ENCODE measurements around the gene OR2F2.

The OR2F2 gene

DNA sequence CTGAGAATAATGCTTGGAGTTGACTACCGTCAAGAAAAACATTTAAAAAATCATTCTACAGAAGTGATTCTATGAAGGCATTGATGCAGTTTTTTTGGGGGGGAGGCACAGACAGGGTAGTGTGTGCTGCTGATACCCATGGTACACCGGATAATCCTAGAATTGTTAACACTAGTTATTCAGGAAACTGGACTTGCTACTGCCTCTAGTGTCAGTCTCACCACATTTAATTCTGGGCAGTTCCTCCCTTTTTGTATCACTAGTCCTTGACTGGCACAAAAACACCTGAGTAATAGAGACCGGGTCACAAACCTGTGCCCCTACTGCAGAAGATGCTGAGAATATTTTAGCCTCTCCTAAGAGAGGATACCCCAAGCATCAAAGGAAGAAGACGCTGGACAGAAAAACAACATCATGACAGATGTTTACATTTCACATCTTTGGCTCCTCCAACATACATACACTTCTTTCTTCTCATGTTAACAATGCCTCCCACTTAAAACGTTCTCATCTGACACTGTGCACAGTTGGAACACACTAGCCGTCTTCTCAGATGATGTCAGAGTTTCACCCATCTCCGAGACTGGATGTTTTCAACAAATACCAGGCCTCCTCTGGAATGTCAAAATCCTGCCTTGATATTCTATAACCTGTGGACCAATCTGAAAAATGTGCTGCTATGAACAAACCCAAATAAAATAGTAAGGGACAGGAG is 19.9 kb upstream of the OR2F2 start:
- DNase-seq, result no peak

DNA sequence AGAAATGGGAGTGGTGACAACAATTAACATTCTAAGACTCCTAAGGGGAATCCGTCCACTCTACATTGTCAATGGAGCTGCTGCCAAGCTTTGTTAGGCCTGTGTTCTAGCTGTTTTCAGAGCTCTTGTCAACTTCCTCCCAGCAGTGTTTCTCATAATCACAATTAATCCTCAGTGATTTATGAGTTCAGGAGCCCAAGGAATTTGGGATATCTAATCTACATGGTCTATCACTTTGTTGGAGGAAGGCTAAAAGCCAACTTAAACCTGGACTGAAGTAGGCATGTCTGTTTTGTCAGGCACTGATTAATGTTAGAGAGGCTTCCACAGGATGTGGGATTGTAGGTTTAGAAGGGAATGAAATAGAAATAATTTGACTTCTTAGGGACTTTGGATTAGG is 10.2 kb upstream of the OR2F2 start:
- no peak for DNase-seq

DNA sequence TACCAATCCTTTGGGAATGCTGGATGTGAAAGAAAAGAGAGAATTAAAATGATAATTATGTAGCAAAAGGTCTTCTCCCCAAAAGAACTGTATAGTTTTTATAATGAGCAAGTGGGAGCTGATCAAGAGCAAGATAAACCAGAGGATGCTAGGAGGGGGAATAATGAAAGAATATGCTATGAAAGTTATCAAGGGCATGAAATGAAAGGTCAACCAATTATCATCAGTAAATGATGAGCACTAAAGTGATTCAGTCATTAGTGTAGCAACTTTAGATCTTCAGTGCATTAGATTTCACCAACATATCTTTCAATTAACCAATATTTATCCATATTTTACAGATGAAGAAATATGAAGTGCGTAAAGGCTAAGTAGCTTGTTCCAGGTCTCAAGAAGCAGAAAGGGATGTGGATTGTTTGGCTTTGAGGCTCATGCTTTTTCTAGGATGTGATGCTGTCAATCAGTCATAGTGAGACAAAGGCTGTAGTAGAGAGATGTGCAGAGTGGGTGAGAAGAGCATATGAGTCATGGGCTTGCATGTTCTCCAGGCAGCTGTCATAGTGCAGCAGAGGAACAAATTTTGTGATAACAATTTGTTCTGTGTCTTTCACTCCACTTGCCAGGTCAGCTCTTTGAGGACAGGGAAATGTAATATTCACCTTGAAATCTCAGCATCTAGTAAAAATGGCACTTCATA is 5.7 kb upstream of the OR2F2 start:
- no peak for DNase-seq

DNA sequence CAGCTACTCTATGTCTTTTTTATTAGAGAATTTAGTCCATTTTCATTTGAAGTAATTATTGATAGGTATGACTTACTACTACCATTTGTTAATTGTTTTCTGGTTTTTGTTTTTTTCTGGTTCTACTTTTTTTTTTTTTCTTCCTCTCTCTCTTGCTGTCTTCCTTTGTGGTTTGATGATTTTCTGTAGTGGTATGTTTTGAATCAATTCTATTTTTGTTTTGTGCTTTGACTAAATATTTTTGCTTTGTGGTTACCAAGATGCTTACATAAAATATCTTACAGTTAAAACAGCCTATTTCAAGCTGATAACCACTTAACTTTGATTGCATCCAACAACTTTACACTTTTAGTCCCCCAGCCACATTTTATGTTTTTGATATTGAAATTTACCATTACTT is 3.3 kb upstream of the OR2F2 start:
- no peak for DNase-seq

DNA sequence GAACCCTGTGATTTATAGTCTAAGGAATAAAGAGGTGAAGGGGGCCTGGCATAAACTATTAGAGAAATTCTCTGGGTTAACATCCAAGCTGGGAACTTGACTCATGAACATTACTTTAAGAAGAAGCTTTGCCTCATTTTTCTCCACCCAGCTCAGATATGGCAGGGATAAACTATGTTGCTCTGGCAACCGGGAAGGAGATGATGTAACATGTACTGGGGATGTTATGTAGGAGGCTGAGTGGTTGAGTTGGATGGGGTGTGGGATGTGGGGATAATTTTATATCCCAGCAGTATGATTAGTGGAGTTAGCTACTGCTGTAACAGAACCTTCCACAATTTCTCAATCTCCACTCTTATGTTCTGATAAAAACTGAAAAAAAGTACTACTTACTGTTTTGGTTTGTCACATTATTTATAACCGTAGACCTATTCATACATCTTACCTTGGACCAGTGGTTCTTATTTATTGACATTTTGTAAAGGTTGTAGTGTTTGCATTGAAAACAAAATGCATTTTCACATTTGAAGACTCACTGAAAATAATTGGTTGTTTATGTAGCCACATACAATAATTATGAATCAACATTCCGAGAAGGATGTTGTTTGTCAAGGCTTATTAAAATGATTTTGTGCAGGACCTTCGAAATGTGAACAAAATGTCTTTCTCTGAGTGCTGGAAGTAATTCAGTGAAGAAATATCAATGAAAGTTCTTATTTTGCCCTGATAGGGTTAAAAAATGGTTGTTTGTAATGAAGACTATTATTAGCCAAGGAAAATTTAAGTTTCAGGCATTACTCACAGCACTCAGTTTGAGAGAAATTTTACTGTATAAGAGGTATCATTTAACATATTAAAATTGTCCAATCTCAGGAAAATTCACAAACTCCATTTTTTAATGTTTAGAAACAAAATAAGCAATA is 1.3 kb downstream of the OR2F2 start:
- no peak for DNase-seq

DNA sequence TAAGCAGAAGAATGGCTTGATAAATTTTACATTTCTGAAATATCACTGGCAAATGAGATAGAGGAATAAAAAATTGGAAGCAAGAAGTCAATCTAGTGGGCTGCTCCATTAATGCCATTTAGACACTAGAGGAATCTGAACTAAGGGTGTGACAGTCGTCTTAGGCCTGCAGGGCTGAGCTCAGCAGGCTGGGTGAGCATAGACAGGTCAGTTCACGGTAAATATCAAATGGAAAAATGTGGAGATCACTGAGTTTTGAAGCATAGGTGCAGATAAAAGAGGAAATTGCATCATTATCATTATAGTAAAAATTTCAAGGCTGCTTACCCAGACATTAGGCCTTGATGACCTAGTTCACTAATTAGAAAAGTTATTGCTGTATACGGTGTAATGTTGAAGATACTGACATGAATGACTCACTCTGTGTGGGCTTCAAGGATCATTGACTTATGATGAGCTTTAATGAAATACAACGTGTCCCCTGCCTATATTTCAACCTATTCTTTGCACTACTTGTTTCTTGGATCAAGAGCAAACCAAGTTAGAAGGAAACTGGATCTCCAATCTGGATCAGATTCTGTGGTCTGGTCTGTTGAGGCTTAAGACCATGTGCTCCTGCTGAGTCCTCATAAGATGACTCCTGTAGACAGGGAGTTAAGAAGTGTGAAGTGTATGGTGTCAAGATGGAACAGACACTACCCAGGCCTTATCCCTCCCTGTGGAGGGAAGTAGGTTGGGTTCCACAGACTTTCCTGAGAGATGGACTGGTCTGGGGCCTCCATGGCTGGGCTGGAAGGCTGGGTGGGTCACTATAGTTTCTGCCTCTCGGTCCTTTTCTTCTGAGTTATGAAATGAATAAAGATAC is 3.6 kb downstream of the OR2F2 start:
- DNase-seq, result no peak

DNA sequence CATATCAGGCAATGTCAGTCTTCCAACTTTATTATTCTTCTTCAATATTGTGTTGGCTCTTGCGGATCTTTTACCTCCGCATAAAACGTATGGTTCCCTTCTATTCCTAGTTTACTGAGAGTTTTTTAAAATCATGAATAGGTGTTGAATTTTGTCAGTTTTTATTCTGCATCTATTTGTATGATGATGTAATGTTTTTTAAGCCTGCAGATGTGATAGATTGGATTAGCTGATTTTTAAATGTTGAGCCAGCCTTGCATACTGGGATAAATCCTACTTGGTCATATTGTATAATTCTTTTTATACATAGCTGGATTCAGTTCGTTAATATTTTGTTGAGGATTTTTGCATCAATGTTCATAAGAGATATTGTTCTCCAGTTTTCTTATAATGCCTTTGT is 10.4 kb downstream of the OR2F2 start:
- no peak for DNase-seq

DNA sequence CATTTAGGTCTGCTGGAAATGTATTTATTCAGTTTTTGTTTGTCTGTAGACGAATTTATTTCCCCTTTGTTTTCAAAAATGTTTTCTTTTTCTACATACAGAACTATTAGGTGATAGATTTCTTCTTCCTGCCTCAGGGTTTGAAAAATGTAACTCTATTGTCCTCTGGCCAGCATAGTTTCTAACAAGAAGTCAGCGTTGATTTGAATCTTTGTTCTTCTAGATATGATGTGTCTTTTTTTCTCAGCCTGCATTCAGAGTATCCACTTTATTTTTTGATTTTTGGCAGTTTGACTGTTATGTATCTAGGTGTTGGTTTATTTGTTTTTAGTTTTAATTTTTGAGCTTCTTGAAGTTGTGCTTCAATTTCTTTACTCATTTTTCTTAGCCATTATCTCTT is 12.1 kb downstream of the OR2F2 start:
- DNase-seq, result no peak

DNA sequence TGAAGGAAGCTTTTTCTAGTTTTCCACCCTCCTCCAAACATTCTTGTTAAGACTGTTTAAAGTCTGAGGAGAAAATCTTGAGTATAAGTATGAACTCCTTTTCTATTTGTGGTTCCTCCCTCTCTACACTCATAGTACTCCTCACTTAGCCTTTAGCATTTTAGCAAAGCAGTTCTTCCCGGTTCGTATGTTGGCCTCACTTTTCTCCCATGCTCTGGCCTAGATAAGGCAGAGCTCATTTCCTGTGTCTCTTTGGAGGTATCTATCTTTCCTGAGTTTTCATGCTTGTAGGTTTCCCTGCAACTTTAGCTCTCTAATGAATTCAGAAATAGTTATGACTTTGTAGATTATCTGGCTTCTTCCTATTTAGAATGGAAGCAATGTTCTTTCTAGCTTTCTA is 13.7 kb downstream of the OR2F2 start:
- DNase-seq, result no peak

DNA sequence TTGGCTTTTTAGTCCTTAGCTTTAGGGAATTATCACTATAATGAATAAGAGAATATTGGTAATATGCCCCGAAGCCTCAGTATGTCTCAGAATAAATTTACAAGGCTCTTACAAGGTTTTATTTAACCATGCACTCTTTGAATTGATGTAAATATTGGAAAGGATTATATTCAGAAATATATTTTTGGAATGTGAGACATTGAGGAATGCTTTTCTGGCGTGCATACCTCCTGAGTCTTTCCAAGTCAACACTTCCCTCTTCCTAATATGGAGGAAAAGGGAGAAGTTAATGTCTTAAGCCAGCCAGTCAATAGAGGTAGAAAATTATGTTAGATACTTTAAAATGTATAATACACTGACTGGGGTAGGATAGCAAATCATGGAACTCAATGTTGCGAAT is 18.4 kb downstream of the OR2F2 start:
- DNase-seq, result no peak

DNA sequence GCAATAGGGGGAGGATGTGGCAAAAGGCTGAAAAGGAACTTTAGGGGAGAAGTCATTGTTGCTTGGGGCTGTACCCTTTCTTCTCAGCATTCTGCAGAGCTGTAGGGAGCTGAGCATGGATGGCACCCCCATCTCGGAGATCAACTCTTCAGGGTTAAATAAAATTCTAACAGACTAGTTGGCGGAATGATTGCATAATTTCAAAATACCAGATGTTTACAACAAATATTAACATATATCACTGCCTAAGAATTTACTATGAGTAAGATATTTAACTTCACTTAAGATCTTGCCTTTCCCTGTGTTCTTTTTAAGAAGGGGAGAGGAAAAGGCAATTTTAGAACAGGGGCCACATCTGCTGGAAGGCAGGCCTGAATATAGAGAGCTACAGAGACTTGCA is 19.1 kb downstream of the OR2F2 start:
- DNase-seq, result no peak

DNA sequence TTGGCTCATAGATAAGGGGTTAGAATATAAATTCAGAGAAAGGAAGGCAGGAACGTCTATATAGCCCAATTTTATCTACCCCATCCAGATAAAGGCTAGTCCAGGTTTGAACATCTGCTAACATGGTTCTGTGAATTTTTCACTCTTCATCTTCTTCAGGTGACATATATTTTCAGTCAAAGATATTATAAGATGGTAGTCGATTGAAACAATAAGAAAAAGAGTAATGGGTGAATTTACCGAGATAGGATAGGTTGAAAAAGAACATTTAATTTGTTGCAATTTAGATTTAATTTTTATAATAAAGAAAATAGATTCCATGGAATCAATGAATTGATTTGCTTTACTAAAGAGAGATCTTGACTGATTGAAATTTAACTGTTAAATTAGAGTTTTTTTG is 19.5 kb downstream of the OR2F2 start, which contains the start of gene OR2F1:
OR2F1 (plus strand) TSS at position 301 of the 400 bp plus-strand sequence. CDS start 5,127 bp downstream, outside the sequence.
- no peak for DNase-seq

DNA sequence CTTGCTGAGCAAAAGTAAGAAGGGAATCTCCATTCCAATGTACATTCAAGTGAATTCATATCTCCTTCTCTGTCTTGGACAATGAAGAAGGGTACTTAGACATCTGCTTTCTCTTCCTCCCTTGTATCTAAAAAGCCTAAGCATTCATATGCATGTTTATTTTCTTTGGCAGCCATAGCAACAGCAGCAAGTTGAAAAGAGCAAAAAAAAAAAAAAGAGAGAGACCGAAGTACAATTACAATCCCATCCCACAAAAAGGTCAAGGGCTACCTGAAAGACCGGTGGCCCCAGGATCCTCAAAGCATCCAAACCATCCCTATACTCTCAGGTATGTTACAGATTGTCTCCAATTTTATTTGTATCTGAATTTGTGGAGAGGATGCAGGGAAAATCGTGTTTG is 23.7 kb downstream of the OR2F2 start:
- DNase-seq, result no peak

DNA sequence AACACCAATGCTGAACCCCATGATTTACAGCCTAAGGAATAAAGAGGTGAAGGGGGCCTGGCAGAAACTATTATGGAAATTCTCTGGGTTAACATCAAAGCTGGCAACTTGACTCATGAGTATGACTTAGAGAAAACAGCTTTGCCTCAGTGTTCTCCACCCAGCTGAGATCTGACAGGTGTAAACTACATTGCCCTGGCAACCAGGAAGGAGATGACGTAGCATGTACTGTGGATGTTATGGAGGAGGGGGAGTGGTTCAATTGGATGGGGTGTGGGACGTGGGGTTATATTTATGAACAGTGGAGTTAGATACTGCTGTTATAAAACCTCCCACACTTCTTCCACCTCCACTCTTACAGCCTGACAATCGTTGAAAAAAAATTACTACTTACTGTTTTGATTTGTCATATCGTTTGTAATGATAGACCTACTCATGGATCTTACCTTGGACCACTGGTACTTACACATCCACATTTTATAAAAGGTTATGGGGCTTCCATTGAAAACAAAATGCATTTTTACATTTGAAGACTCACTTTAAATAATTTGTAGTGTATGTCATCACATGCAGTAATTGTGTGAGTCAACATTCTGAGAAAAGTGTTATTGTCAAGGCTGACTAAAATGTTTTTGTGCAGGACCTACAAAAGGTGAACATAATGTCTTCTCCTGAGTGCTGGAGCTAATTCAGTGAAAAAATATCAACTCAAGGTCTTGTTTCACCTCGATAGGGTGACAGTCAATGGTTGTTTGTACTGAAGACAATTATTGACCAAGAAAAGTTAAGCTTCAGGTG is 26.0 kb downstream of the OR2F2 start:
- no peak for DNase-seq

DNA sequence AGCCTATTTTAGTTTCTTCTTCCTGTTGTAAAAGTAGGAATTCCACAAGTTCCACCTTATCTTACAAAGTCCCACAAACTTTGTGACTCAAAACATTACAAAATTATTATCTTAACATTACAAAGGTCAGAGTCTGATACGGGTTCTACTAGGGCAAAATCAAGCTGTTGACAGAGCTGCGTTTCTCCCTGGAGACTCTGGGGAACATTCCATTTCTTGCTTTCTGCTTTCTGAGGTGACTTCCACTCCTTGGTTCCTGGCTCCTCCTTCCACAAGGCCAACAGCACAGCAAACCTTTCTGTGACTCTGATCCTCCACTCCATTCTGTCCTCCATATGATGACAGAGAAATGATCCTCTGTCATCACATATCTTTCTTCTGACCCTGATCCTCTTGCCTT is 30.2 kb downstream of the OR2F2 start:
- no peak for DNase-seq

DNA sequence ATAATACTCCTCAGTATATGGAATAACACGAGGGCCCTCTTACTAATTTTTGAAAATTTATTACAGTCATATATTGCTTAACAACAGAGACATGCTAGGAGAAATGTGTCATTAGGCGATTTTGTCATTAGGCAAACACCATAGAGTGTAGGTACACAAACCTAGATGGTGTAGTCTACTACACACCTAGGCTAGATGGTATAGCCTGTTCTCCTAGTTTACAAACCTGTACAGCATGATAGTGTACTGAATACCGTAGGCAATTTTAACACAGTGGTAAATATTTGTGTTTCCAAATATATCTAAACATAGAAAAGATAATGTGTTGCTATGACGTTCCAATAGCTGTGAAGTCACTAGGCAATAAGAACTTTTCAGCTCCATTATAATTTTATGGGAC is 32.4 kb downstream of the OR2F2 start:
- DNase-seq, result no peak

DNA sequence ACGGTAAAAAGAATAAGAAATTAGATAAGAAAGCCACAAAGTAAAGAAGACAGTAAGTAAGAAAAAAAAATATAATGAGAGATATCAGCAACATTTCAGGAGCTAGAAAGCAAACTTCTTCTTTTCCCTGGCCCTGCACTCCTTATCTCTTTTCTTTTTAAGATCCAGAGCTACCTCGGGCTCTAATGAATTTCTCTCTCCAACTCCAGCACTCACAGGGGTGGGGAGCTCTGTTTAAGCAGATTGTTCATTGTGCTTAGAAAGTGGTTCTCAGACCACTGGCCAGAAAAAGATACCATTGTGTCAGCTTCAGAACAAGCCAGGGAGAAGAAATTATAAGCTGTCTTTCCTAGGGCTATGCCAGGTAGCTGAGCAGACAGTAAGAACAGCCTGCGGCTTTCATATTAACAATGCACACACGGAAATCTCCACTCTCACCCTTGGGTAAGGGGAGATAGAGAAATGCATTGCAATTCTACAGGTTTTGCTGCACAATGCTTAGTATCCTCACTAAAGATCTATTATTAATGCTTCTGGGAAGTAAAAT is 38.9 kb downstream of the OR2F2 start:
- DNase-seq, result no peak

DNA sequence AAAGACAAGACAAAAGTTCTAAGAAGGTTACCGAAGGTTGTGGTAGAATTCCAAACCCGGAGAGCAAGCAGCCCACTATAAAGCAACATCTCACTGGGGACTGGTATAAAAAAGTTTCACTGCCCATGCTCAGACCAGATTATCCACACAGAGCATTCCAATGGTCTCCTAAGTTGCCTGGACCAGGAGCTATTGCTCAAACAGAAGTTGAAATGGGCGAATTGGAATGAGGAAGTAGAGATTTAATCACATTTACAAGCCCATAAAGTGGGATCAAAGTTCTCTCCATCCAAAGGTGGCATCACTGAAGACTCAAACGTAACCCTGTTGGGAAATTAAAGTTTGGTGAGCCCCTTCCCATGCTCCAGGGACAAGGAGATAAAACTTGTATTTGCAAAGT is 39.4 kb downstream of the OR2F2 start:
- no peak for DNase-seq

DNA sequence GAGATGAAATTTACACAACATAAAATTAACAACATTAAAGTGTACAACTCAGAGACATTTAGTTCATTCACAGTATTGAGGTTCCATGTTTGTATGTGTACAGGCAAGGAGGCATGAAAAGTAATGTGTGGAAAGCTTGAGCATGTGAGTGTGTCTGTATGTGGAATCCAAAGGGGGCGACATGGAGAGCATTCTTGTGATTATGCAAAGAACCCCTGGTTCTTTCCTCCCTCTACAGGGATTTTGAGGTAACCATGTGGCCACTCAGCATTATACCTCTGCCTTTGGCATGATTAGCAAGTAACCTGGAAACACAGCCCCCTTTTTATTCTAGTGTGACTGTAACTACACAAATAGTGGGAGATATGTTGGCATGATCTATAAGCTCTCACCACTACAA is 40.6 kb downstream of the OR2F2 start:
- DNase-seq, result no peak

DNA sequence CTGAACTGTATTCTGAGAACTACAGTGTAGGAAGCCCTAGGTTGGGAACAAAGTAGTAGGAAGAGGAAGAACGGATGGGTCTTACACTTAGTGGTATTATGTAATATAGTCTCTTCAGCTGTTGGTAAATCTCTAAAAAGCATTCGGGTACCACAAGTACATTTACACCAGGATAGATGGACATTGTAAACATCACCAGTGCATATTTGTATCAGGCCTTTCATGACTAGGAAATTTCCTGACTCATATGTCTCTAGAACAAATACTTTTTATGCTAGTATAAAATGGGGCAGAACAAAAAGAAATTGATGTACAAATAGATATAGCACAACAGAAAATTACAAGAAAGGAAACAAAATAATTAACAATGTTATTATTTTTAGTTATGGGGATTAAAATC is 43.6 kb downstream of the OR2F2 start:
- DNase-seq, result no peak

DNA sequence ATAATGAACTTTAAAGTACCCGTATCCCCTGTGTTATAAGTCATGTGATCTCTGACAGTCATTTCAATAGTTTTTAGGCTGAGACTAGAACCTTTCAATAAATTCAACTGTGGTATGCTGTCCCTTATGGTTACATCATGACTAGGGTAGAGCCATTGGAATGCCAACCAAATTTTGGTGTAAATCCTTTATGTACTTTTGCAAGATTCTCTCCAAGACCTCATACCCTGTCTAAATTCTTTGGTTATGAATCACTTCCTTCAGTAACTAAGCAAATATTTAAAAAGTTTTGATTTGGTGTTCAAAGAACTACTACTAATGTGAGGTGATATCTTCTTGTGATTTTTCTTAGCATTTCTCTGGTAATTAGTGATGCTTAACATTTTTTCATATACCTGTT is 44.3 kb downstream of the OR2F2 start:
- no peak for DNase-seq

DNA sequence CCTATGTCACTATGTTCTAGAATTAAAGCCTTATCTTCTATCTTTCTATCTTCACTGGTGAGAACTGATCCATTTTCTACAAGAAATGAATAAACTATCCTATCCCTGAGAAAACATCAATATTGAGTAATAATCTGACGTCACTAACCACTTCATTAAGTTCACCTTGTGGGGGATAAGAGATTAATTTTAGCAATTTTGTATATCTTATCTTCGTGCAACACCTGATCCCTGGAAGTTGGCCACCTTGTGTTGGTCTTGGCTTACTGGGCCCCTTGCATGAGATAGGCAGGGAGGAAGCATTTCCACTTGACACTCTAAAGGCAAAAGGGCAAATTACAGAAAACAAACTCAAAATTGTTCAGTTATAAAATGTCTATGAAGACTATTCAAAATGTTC is 45.0 kb downstream of the OR2F2 start:
- DNase-seq, result no peak
